WTC11 (cell line): ENCODE data around the gene HDAC10. TPM values are rescaled to one million over a fixed set of nuclear protein-coding genes. Genes with fewer than 3 reads are reported as not detected.

ENCODE experiments used
- ATAC-seq: fragments of 200-7000 bp; cut with Tn5 transposase; 2 replicates; pipeline ENCODE4 v1.10.0; 2021; ENCODE audit warnings: mild to moderate bottlenecking, moderate library complexity
- CTCF ChIA-PET: fragments of 300-600 bp; sonication (Branson Sonifier 250); formaldehyde crosslinking; loops from one replicate; lab custom pipeline; 2021; ENCODE audit warnings: antibody characterized with exemption; lab: Charles Lee
- POLR2A ChIA-PET: fragments of 350-600 bp; sonication (Branson Sonifier 250); formaldehyde crosslinking; loops from one replicate; lab custom pipeline; 2021; ENCODE audit warnings: antibody characterized with exemption; lab: Charles Lee
- DNase-seq: peaks from one replicate; pipeline ENCODE4 v3.0.0; 2021; ENCODE audit warnings: low spot score
- H3K27ac Mint-ChIP-seq: 2 replicates; pipeline ENCODE4 v1.8.0; 2021; ENCODE audit warnings: mixed read lengths
- H3K27me3 Mint-ChIP-seq: 2 replicates; pipeline ENCODE4 v1.8.0; 2021; ENCODE audit warnings: low read depth, mild to moderate bottlenecking, moderate library complexity, mixed read lengths
- H3K36me3 Mint-ChIP-seq: 2 replicates; pipeline ENCODE4 v1.8.0; 2021; ENCODE audit warnings: mixed read lengths
- H3K4me1 Mint-ChIP-seq: 2 replicates; pipeline ENCODE4 v1.8.0; 2022; ENCODE audit warnings: mixed read lengths
- H3K4me3 Mint-ChIP-seq: 2 replicates; pipeline ENCODE4 v1.8.0; 2021; ENCODE audit warnings: mild to moderate bottlenecking, moderate library complexity, mixed read lengths
- H3K9me3 Mint-ChIP-seq: 2 replicates; pipeline ENCODE4 v1.8.0; 2021; ENCODE audit warnings: mixed read lengths
- AR ChIP-seq: fragments of 250-450 bp; sonication (Bioruptor Pico); IDR thresholded peaks from 2 replicates; pipeline ENCODE4 v1.9.0; 2021; ENCODE audit warnings: mild to moderate bottlenecking
- ATF2 ChIP-seq: sonication (generic); formaldehyde crosslinking; IDR thresholded peaks from 2 replicates; pipeline ENCODE4 v1.8.1; 2022; ENCODE audit warnings: low read depth, missing genetic modification reagents, borderline replicate concordance
- CBFB ChIP-seq: sonication (generic); formaldehyde crosslinking; IDR thresholded peaks from 2 replicates; pipeline ENCODE4 v1.8.1; 2022; ENCODE audit warnings: mild to moderate bottlenecking, low read depth, missing genetic modification reagents
- CDX4 ChIP-seq: fragments of 250-450 bp; sonication (Bioruptor Pico); IDR thresholded peaks from 2 replicates; pipeline ENCODE4 v1.9.0; 2021; ENCODE audit warnings: moderate library complexity, mild to moderate bottlenecking, inconsistent platforms, borderline replicate concordance
- ELF4 ChIP-seq: sonication (generic); formaldehyde crosslinking; IDR thresholded peaks from 2 replicates; pipeline ENCODE4 v1.8.1; 2022; ENCODE audit warnings: low read depth, mild to moderate bottlenecking, moderate library complexity, missing genetic modification reagents
- EMX1 ChIP-seq: fragments of 250-450 bp; sonication (Bioruptor Pico); IDR thresholded peaks from 2 replicates; pipeline ENCODE4 v1.8.0; 2021; ENCODE audit warnings: mild to moderate bottlenecking
- FOXJ3 ChIP-seq: sonication (generic); formaldehyde crosslinking; IDR thresholded peaks from 2 replicates; pipeline ENCODE4 v1.9.0; 2021; ENCODE audit warnings: missing genetic modification reagents, mild to moderate bottlenecking, borderline replicate concordance
- GRHL2 ChIP-seq: fragments of 250-450 bp; sonication (Bioruptor Pico); IDR thresholded peaks from 2 replicates; pipeline ENCODE4 v1.8.0; 2022; ENCODE audit warnings: mild to moderate bottlenecking, moderate library complexity; ENCODE audit not compliant: insufficient replicate concordance, severe bottlenecking
- MYBL2 ChIP-seq: sonication (generic); formaldehyde crosslinking; IDR thresholded peaks from 2 replicates; pipeline ENCODE4 v1.8.1; 2023; ENCODE audit warnings: mild to moderate bottlenecking, moderate library complexity, missing genetic modification reagents
- NR3C1 ChIP-seq: sonication (generic); formaldehyde crosslinking; conservative IDR thresholded peaks from 2 replicates; pipeline ENCODE4 v1.8.1; 2023; ENCODE audit warnings: low read depth, mild to moderate bottlenecking, missing genetic modification reagents
- SOX15 ChIP-seq: fragments of 250-450 bp; sonication (Bioruptor Pico); IDR thresholded peaks from 2 replicates; pipeline ENCODE4 v1.9.0; 2021; ENCODE audit warnings: mild to moderate bottlenecking
- TEAD1 ChIP-seq: sonication (generic); formaldehyde crosslinking; IDR thresholded peaks from 2 replicates; pipeline ENCODE4 v1.8.0; 2022; ENCODE audit warnings: mild to moderate bottlenecking, missing genetic modification reagents
- TEAD4 ChIP-seq: sonication (generic); formaldehyde crosslinking; IDR thresholded peaks from 2 replicates; pipeline ENCODE4 v1.8.0; 2022; ENCODE audit warnings: mild to moderate bottlenecking, missing genetic modification reagents
- ZNF317 ChIP-seq: sonication (generic); formaldehyde crosslinking; IDR thresholded peaks from 2 replicates; pipeline ENCODE4 v1.8.1; 2023; ENCODE audit warnings: low read depth, mild to moderate bottlenecking, moderate library complexity, missing genetic modification reagents, borderline replicate concordance
- ZNF671 ChIP-seq: fragments of 250-450 bp; sonication (Bioruptor Pico); IDR thresholded peaks from 2 replicates; pipeline ENCODE4 v1.8.0; 2021; ENCODE audit warnings: mild to moderate bottlenecking
- total RNA-seq: library from RNA; stranded (reverse); gene quantifications from 3 replicates; pipeline ENCODE4 v1.2.3, GENCODE V29; 2021
- TF ChIP-seq, protein P1 (sequence below): sonication (generic); formaldehyde crosslinking; IDR thresholded peaks from 2 replicates; pipeline ENCODE4 v1.8.0; 2022; ENCODE audit warnings: missing genetic modification reagents
- TF ChIP-seq, protein P2 (sequence below): sonication (generic); formaldehyde crosslinking; IDR thresholded peaks from 2 replicates; pipeline ENCODE4 v1.8.1; 2022; ENCODE audit warnings: low read depth, mild to moderate bottlenecking, moderate library complexity, missing genetic modification reagents, borderline replicate concordance
- TF ChIP-seq, protein P3 (sequence below): sonication (generic); formaldehyde crosslinking; IDR thresholded peaks from 2 replicates; pipeline ENCODE4 v1.8.1; 2023; ENCODE audit warnings: mild to moderate bottlenecking, moderate library complexity, missing genetic modification reagents
- TF ChIP-seq, protein P4 (sequence below): sonication (generic); formaldehyde crosslinking; IDR thresholded peaks from 2 replicates; pipeline ENCODE4 v1.8.0; 2022; ENCODE audit warnings: mild to moderate bottlenecking, missing genetic modification reagents

HDAC10 gene
- total RNA-seq, 1 experiment from 2014 or later = 40.9 TPM

DNA sequence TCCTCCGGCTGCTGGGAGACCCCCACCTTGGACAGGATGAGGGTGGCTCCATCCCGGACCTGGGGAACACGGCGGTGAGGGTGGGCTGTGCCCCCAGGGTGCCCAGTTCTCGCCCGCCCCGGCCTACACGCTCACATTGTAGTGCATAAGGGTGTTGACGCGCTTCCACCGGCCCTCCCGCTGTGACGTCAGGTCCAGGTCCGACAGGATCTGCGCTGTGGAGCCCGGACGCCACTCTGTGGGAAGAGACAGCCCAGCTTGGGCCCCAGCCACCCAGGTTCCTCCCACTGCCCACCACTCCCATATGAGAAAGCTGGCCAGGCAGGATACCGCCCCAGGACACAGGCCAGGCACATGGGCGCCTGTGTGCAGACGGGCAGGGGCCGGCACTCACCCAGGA, 27.4 kb upstream of the HDAC10 start:
- CTCF ChIA-PET = no interaction called here

GRCh38 chr22:50277761-50278160, 26.7 kb upstream of the HDAC10 start:
- CTCF ChIA-PET = no interaction called here
- H3K4me1 Mint-ChIP-seq = no peaks in the 10 kb centered on the region
- H3K36me3 Mint-ChIP-seq = peaks cover 47% of the 10 kb centered on the region
- DNase-seq (no peak), ATAC-seq (no peak)
- H3K27ac Mint-ChIP-seq = no peak overlapping the region
- no peak overlapping the region for H3K4me3 Mint-ChIP-seq
- POLR2A ChIA-PET = no interaction called here
- no peaks in the 10 kb centered on the region for H3K9me3 Mint-ChIP-seq
- peaks cover 2% of the 10 kb centered on the region for H3K27me3 Mint-ChIP-seq
- no peak for TF ChIP-seq CDX4 (CRISPR knock-in tag)
- no peak for TF ChIP-seq TEAD4 (CRISPR knock-in tag)
- no peak for TF ChIP-seq SOX15 (CRISPR knock-in tag)
- no peak for TF ChIP-seq EMX1 (CRISPR knock-in tag)
- no peak for TF ChIP-seq ELF4 (CRISPR knock-in tag)
- TF ChIP-seq ZNF317 (CRISPR knock-in tag) = no peak

More for the DNA sequence above, 27.4 kb upstream of the HDAC10 start:
- H3K4me3 Mint-ChIP-seq = no peak overlapping the region
- no peak for ATAC-seq
- no peaks in the 10 kb centered on the region for H3K4me1 Mint-ChIP-seq
- POLR2A ChIA-PET = no interaction called here
- H3K27me3 Mint-ChIP-seq = no peaks in the 10 kb centered on the region
- TF ChIP-seq ZNF671 (CRISPR knock-in tag) (no peak), NR3C1 (no peak), AR (no peak)
- TF ChIP-seq, protein P1, sequence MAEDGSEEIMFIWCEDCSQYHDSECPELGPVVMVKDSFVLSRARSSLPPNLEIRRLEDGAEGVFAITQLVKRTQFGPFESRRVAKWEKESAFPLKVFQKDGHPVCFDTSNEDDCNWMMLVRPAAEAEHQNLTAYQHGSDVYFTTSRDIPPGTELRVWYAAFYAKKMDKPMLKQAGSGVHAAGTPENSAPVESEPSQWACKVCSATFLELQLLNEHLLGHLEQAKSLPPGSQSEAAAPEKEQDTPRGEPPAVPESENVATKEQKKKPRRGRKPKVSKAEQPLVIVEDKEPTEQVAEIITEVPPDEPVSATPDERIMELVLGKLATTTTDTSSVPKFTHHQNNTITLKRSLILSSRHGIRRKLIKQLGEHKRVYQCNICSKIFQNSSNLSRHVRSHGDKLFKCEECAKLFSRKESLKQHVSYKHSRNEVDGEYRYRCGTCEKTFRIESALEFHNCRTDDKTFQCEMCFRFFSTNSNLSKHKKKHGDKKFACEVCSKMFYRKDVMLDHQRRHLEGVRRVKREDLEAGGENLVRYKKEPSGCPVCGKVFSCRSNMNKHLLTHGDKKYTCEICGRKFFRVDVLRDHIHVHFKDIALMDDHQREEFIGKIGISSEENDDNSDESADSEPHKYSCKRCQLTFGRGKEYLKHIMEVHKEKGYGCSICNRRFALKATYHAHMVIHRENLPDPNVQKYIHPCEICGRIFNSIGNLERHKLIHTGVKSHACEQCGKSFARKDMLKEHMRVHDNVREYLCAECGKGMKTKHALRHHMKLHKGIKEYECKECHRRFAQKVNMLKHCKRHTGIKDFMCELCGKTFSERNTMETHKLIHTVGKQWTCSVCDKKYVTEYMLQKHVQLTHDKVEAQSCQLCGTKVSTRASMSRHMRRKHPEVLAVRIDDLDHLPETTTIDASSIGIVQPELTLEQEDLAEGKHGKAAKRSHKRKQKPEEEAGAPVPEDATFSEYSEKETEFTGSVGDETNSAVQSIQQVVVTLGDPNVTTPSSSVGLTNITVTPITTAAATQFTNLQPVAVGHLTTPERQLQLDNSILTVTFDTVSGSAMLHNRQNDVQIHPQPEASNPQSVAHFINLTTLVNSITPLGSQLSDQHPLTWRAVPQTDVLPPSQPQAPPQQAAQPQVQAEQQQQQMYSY (CRISPR knock-in tag) = no peak
- TF ChIP-seq, all 79 proteins: peak for 0
- no peaks in the 10 kb centered on the region for H3K9me3 Mint-ChIP-seq
- H3K36me3 Mint-ChIP-seq = peaks cover 47% of the 10 kb centered on the region
- no peak overlapping the region for H3K27ac Mint-ChIP-seq
- DNase-seq = no peak

GRCh38 chr22:50276143-50276542, 25.1 kb upstream of the HDAC10 start:
- Mint-ChIP-seq H3K9me3 (no peaks in the 10 kb centered on the region), H3K36me3 (peaks cover 43% of the 10 kb centered on the region), H3K4me1 (no peaks in the 10 kb centered on the region), H3K27me3 (peaks cover 8% of the 10 kb centered on the region), H3K4me3 (no peak overlapping the region), H3K27ac (no peak overlapping the region)
- ATAC-seq = peak; percentile 6; the same call in 1 of the 2 replicates
- ChIA-PET CTCF (interaction anchor here (0.6 to 2.4 kb wide), 14 partner anchors 9 to 326 kb away, joined by 3 to 37 read pairs (median 5); partner anchors contain the start of genes DENND6B and MAPK12), POLR2A (no interaction called here)
- peak; percentile 39 for DNase-seq
- TF ChIP-seq MYBL2 (CRISPR knock-in tag) (no peak), CBFB (no peak), SOX15 (CRISPR knock-in tag) (no peak), GRHL2 (CRISPR knock-in tag) (no peak), TEAD4 (CRISPR knock-in tag) (no peak), TEAD1 (CRISPR knock-in tag) (no peak), ATF2 (CRISPR knock-in tag) (no peak), FOXJ3 (no peak)
- TF ChIP-seq, protein P2, sequence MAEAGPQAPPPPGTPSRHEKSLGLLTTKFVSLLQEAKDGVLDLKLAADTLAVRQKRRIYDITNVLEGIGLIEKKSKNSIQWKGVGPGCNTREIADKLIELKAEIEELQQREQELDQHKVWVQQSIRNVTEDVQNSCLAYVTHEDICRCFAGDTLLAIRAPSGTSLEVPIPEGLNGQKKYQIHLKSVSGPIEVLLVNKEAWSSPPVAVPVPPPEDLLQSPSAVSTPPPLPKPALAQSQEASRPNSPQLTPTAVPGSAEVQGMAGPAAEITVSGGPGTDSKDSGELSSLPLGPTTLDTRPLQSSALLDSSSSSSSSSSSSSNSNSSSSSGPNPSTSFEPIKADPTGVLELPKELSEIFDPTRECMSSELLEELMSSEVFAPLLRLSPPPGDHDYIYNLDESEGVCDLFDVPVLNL (CRISPR knock-in tag) = no peak
- TF ChIP-seq, protein P3, sequence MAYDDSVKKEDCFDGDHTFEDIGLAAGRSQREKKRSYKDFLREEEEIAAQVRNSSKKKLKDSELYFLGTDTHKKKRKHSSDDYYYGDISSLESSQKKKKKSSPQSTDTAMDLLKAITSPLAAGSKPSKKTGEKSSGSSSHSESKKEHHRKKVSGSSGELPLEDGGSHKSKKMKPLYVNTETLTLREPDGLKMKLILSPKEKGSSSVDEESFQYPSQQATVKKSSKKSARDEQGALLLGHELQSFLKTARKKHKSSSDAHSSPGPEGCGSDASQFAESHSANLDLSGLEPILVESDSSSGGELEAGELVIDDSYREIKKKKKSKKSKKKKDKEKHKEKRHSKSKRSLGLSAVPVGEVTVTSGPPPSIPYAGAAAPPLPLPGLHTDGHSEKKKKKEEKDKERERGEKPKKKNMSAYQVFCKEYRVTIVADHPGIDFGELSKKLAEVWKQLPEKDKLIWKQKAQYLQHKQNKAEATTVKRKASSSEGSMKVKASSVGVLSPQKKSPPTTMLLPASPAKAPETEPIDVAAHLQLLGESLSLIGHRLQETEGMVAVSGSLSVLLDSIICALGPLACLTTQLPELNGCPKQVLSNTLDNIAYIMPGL (CRISPR knock-in tag) = 0 out of 2 replicates have a peak, but pooled peaks have one; percentile 38
- TF ChIP-seq, protein P4, sequence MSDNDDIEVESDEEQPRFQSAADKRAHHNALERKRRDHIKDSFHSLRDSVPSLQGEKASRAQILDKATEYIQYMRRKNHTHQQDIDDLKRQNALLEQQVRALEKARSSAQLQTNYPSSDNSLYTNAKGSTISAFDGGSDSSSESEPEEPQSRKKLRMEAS (CRISPR knock-in tag) = 0 out of 2 replicates have a peak, but pooled peaks have one; percentile 14
